ENCODE data around the gene UGT3A2. TPM values are rescaled to one million over a fixed set of nuclear protein-coding genes. Genes with fewer than 3 reads are reported as not detected.

UGT3A2 gene
- polyA plus RNA-seq, 1 of the 3 experiments (the other 2 are of a cell fraction) = 0.05 TPM

DNA sequence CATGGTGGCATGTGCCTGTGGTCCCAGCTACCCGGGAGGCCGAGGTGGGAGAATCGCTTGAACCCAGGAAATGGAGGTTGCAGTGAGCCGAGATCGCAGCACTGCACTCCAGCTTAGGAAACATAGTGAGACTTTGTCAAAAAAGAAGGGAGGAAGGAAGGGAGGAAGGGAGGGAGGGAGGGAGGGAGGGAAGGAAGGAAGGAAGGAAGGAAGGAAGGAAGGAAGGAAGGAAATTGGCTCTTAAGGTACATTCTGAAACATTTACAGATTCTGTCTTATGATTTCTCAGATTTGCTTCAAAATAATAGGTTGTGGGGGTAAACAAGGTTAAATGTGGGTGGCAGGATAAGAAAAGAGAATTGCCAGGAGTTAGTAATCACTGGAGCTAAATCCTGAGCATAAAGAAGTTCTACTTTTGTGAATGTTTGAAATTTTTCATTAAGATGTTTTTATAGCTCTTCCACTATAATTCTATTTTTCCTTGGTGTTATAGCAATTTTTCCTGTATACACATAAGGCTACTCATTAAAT is 2.1 kb upstream of the UGT3A2 start:
- no peaks in the 10 kb centered on the region for H4K20me1 ChIP-seq (ENCODE audit: insufficient read depth)
- H3K4me1 ChIP-seq (ENCODE audit: control insufficient read depth in 1 of 2, insufficient read depth in 2 of 2, low read depth in 1 of 2, low read length in 1 of 2) = peaks cover 0 to 8% of the 10 kb centered on the region in 2 experiments; a peak in 2 of 4 replicates
- no peak for DNase-seq
- WGBS (ENCODE audit: low lambda C conversion rate) = 82% methylated on average over 5 of the region's 5 CpGs
- H3K4me3 ChIP-seq (ENCODE audit: low read depth in 2 of 2, low read length in 1 of 2) = no peak overlapping the region
- no peak overlapping the region for H3K27ac ChIP-seq (ENCODE audit: low read depth in 2 of 2, low read length in 1 of 2)
- ChIA-PET POLR2A (no interaction called here), CTCF (interaction anchor here (5.3 kb wide), 1 partner anchor 10 kb away, joined by 34 read pairs; no protein-coding TSS in a partner anchor)
- H3K9ac ChIP-seq = no peak overlapping the region
- no peak overlapping the region for H2AFZ ChIP-seq (ENCODE audit: low read depth)
- no peak overlapping the region for H3K4me2 ChIP-seq
- TF ChIP-seq, protein P1, sequence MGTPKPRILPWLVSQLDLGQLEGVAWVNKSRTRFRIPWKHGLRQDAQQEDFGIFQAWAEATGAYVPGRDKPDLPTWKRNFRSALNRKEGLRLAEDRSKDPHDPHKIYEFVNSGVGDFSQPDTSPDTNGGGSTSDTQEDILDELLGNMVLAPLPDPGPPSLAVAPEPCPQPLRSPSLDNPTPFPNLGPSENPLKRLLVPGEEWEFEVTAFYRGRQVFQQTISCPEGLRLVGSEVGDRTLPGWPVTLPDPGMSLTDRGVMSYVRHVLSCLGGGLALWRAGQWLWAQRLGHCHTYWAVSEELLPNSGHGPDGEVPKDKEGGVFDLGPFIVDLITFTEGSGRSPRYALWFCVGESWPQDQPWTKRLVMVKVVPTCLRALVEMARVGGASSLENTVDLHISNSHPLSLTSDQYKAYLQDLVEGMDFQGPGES (IDR thresholded peaks at IDR 0.05; ENCODE audit: low read depth, low read length) = no peak
- TF ChIP-seq FOXM1 (IDR thresholded peaks at IDR 0.05; ENCODE audit: low read depth) = no peak
- TF ChIP-seq EP300 (IDR thresholded peaks at IDR 0.05; ENCODE audit: borderline replicate concordance in 1 of 2, low read depth in 1 of 2, low read length in 1 of 2) = no peak
- TF ChIP-seq, protein P2, sequence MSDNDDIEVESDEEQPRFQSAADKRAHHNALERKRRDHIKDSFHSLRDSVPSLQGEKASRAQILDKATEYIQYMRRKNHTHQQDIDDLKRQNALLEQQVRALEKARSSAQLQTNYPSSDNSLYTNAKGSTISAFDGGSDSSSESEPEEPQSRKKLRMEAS (IDR thresholded peaks at IDR 0.05; ENCODE audit: low read depth) = no peak
- TF ChIP-seq, protein P3, sequence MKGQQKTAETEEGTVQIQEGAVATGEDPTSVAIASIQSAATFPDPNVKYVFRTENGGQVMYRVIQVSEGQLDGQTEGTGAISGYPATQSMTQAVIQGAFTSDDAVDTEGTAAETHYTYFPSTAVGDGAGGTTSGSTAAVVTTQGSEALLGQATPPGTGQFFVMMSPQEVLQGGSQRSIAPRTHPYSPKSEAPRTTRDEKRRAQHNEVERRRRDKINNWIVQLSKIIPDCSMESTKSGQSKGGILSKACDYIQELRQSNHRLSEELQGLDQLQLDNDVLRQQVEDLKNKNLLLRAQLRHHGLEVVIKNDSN (IDR thresholded peaks at IDR 0.05; ENCODE audit: borderline replicate concordance, low read depth) = no peak
- no peak for TF ChIP-seq YY1 (IDR thresholded peaks at IDR 0.05; ENCODE audit: low read depth)
- TF ChIP-seq CHD2 (IDR thresholded peaks at IDR 0.05; ENCODE audit: low read length, partially characterized antibody) = no peak
- no peak for TF ChIP-seq POLR2AphosphoS5 (IDR thresholded peaks at IDR 0.05; ENCODE audit: low read depth, low read length)
- TF ChIP-seq, protein P4, sequence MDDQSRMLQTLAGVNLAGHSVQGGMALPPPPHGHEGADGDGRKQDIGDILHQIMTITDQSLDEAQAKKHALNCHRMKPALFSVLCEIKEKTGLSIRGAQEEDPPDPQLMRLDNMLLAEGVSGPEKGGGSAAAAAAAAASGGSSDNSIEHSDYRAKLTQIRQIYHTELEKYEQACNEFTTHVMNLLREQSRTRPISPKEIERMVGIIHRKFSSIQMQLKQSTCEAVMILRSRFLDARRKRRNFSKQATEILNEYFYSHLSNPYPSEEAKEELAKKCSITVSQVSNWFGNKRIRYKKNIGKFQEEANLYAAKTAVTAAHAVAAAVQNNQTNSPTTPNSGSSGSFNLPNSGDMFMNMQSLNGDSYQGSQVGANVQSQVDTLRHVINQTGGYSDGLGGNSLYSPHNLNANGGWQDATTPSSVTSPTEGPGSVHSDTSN (IDR thresholded peaks at IDR 0.05) = no peak
- TF ChIP-seq, protein P5, sequence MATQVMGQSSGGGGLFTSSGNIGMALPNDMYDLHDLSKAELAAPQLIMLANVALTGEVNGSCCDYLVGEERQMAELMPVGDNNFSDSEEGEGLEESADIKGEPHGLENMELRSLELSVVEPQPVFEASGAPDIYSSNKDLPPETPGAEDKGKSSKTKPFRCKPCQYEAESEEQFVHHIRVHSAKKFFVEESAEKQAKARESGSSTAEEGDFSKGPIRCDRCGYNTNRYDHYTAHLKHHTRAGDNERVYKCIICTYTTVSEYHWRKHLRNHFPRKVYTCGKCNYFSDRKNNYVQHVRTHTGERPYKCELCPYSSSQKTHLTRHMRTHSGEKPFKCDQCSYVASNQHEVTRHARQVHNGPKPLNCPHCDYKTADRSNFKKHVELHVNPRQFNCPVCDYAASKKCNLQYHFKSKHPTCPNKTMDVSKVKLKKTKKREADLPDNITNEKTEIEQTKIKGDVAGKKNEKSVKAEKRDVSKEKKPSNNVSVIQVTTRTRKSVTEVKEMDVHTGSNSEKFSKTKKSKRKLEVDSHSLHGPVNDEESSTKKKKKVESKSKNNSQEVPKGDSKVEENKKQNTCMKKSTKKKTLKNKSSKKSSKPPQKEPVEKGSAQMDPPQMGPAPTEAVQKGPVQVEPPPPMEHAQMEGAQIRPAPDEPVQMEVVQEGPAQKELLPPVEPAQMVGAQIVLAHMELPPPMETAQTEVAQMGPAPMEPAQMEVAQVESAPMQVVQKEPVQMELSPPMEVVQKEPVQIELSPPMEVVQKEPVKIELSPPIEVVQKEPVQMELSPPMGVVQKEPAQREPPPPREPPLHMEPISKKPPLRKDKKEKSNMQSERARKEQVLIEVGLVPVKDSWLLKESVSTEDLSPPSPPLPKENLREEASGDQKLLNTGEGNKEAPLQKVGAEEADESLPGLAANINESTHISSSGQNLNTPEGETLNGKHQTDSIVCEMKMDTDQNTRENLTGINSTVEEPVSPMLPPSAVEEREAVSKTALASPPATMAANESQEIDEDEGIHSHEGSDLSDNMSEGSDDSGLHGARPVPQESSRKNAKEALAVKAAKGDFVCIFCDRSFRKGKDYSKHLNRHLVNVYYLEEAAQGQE (IDR thresholded peaks at IDR 0.05; ENCODE audit: low read depth, low read length) = no peak
- no peak for TF ChIP-seq RXRA (IDR thresholded peaks at IDR 0.05; ENCODE audit: borderline replicate concordance, low read depth)
- TF ChIP-seq, protein P6, sequence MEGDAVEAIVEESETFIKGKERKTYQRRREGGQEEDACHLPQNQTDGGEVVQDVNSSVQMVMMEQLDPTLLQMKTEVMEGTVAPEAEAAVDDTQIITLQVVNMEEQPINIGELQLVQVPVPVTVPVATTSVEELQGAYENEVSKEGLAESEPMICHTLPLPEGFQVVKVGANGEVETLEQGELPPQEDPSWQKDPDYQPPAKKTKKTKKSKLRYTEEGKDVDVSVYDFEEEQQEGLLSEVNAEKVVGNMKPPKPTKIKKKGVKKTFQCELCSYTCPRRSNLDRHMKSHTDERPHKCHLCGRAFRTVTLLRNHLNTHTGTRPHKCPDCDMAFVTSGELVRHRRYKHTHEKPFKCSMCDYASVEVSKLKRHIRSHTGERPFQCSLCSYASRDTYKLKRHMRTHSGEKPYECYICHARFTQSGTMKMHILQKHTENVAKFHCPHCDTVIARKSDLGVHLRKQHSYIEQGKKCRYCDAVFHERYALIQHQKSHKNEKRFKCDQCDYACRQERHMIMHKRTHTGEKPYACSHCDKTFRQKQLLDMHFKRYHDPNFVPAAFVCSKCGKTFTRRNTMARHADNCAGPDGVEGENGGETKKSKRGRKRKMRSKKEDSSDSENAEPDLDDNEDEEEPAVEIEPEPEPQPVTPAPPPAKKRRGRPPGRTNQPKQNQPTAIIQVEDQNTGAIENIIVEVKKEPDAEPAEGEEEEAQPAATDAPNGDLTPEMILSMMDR (IDR thresholded peaks at IDR 0.05) = no peak
- TF ChIP-seq, protein P7, sequence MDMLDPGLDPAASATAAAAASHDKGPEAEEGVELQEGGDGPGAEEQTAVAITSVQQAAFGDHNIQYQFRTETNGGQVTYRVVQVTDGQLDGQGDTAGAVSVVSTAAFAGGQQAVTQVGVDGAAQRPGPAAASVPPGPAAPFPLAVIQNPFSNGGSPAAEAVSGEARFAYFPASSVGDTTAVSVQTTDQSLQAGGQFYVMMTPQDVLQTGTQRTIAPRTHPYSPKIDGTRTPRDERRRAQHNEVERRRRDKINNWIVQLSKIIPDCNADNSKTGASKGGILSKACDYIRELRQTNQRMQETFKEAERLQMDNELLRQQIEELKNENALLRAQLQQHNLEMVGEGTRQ (IDR thresholded peaks at IDR 0.05; ENCODE audit: borderline replicate concordance, low read depth, low read length) = no peak
- TF ChIP-seq TAF1 (IDR thresholded peaks at IDR 0.05; ENCODE audit: borderline replicate concordance, low read depth, low read length) = no peak
- no peaks in the 10 kb centered on the region for H3K79me2 ChIP-seq (ENCODE audit: insufficient read depth)
- no peaks in the 10 kb centered on the region; the same call in 1 of the 2 replicates for H3K27me3 ChIP-seq (ENCODE audit: insufficient read depth)
- no peaks in the 10 kb centered on the region for H3F3A ChIP-seq (replicated peaks; ENCODE audit: insufficient read depth)
- no peaks in the 10 kb centered on the region for H3K9me2 ChIP-seq
- no peaks in the 10 kb centered on the region for H3K9me3 ChIP-seq
- H3K36me3 ChIP-seq (replicated peaks in 1 of 2; ENCODE audit: control insufficient read depth in 1 of 2, insufficient read depth in 2 of 2, low read length in 1 of 2) = no peaks in the 10 kb centered on the region
